Right ventricle myocardium inferior (tissue), 1 donor: Measurements from ENCODE around the gene CNEP1R1. TPM values are rescaled to one million over a fixed set of nuclear protein-coding genes. Genes with fewer than 3 reads are reported as not detected.

ENCODE experiments used
- ATAC-seq: fragments of 200-7000 bp; cut with Tn5 transposase; one replicate; pipeline ENCODE4 v1.9.1; 2020; ENCODE audit warnings: mild to moderate bottlenecking, moderate library complexity
- DNase-seq: peaks from one replicate; pipeline ENCODE4 v3.0.0; 2021; ENCODE audit errors: missing footprints
- intact Hi-C: fragments of 100-400 bp; cut with DNase I; formaldehyde crosslinking; loops from one replicate; pipeline ENCODE4 v1.11.0; 2022
- total RNA-seq: library from RNA; stranded (reverse); fragmentation: NEBNext Ultra II Directional; extraction: Animal tissue kit (Norgen Biotek cat#: 25700); gene quantifications from one replicate; pipeline ENCODE4 v1.2.1, GENCODE V29; 2021
- donor health status: DM: no; HTN: yes; CAD: no; lungs with severe emphysema.

Gene CNEP1R1
- total RNA-seq, 1 donor from 2014 or later: 18.5 TPM

- intact Hi-C loops: no loop called here
- no peak for ATAC-seq
- DNase-seq: no peak
Measured at GRCh38 chr16:50050802-50051201, 25.8 kb downstream of the CNEP1R1 start.

- DNase-seq (no peak), ATAC-seq (no peak)
- intact Hi-C loops: no loop called here
Measured at GRCh38 chr16:50056226-50056625, 31.2 kb downstream of the CNEP1R1 start.

- no peak for ATAC-seq
- no peak for DNase-seq
- intact Hi-C loops: no loop called here
Measured at GRCh38 chr16:50058091-50058771, 33.2 kb downstream of the CNEP1R1 start.

- no peak for ATAC-seq
- intact Hi-C loops: no loop called here
- no peak for DNase-seq
Measured at GRCh38 chr16:50059111-50059510, 34.1 kb downstream of the CNEP1R1 start.

- ATAC-seq: no peak
- DNase-seq: no peak
- intact Hi-C loops: no loop called here
Measured at GRCh38 chr16:50059669-50060068, 34.6 kb downstream of the CNEP1R1 start.

GRCh38 chr16:50061326-50061725, 36.3 kb downstream of the CNEP1R1 start:
- no peak for ATAC-seq
- intact Hi-C loops: no loop called here
- no peak for DNase-seq

- ATAC-seq: no peak
- no peak for DNase-seq
- intact Hi-C loops: loop anchor here (2.0 kb wide), 1 partner anchor 40 kb away; the partner anchor contains the start of gene CNEP1R1
Measured at GRCh38 chr16:50065241-50065623, 40.2 kb downstream of the CNEP1R1 start.

- intact Hi-C loops: loop anchor here (2.0 kb wide), 1 partner anchor 41 kb away; the partner anchor contains the start of gene CNEP1R1
- DNase-seq: peak; percentile 96
- ATAC-seq: peak; percentile 97
Measured at GRCh38 chr16:50065624-50066481, 40.8 kb downstream of the CNEP1R1 start, which contains the start of gene HEATR3. Gene HEATR3, plus strand, starts transcription at chr16:50065970. Its CDS starts 162 bp downstream, at chr16:50066132.

GRCh38 chr16:50066482-50067289, 41.7 kb downstream of the CNEP1R1 start:
- ATAC-seq: no peak
- intact Hi-C loops: no loop called here
- no peak for DNase-seq

- intact Hi-C loops: no loop called here
- DNase-seq (no peak), ATAC-seq (no peak)
Measured at GRCh38 chr16:50067290-50067853, 42.3 kb downstream of the CNEP1R1 start.

- no peak for ATAC-seq
- DNase-seq: no peak
- intact Hi-C loops: no loop called here
Measured at GRCh38 chr16:50068550-50068949, 43.5 kb downstream of the CNEP1R1 start.

GRCh38 chr16:50069060-50069459, 44.0 kb downstream of the CNEP1R1 start:
- intact Hi-C loops: no loop called here
- DNase-seq (no peak), ATAC-seq (no peak)

GRCh38 chr16:50071075-50071671, 46.1 kb downstream of the CNEP1R1 start:
- intact Hi-C loops: no loop called here
- DNase-seq (no peak), ATAC-seq (no peak)

- no peak for ATAC-seq
- no peak for DNase-seq
- intact Hi-C loops: no loop called here
Measured at GRCh38 chr16:50072730-50073129, 47.7 kb downstream of the CNEP1R1 start.

GRCh38 chr16:50079397-50080140, 54.5 kb downstream of the CNEP1R1 start:
- no peak for DNase-seq
- ATAC-seq: no peak
- intact Hi-C loops: no loop called here

GRCh38 chr16:50081428-50082018, 56.5 kb downstream of the CNEP1R1 start:
- intact Hi-C loops: no loop called here
- DNase-seq (no peak), ATAC-seq (no peak)

GRCh38 chr16:50083996-50084395, 59.0 kb downstream of the CNEP1R1 start:
- no peak for ATAC-seq
- intact Hi-C loops: no loop called here
- DNase-seq: no peak
